TTC549 (cell line): Measurements from ENCODE around the gene FAM174C.

Experiments used
- FAIRE-seq: peaks from 2 replicates; lab custom pipeline; 2012; peaks lifted over from hg19 to GRCh38; lab: Jason Lieb, UNC

FAM174C gene

GRCh38 chr19:1274081-1274851, 1.1 kb upstream of the FAM174C start:
- no peak for FAIRE-seq

- no peak for FAIRE-seq
These were observed 474 bp upstream of the FAM174C start for GRCh38 chr19:1274852-1275259.

GRCh38 chr19:1275976-1276627, 772 bp downstream of the FAM174C start:
- no peak for FAIRE-seq

GRCh38 chr19:1276628-1277022, 1.3 kb downstream of the FAM174C start:
- no peak for FAIRE-seq

- FAIRE-seq = no peak
These were observed 1.7 kb downstream of the FAM174C start for GRCh38 chr19:1277061-1277460.

- no peak for FAIRE-seq
These were observed 2.7 kb downstream of the FAM174C start for GRCh38 chr19:1278074-1278473.

GRCh38 chr19:1278713-1279660, 3.7 kb downstream of the FAM174C start:
- FAIRE-seq = no peak

- FAIRE-seq = no peak
These were observed 4.5 kb downstream of the FAM174C start for GRCh38 chr19:1279782-1280341.

- FAIRE-seq = no peak
These were observed 5.6 kb downstream of the FAM174C start for GRCh38 chr19:1280636-1281568.

- FAIRE-seq = no peak
These were observed 6.4 kb downstream of the FAM174C start for GRCh38 chr19:1281569-1282287.

GRCh38 chr19:1282588-1283206, 7.4 kb downstream of the FAM174C start:
- no peak for FAIRE-seq

GRCh38 chr19:1283207-1283916, 8.0 kb downstream of the FAM174C start:
- no peak for FAIRE-seq

GRCh38 chr19:1283917-1284292, 8.6 kb downstream of the FAM174C start:
- FAIRE-seq = no peak

GRCh38 chr19:1284293-1284978, 9.1 kb downstream of the FAM174C start:
- FAIRE-seq = no peak

- FAIRE-seq = no peak
These were observed 9.8 kb downstream of the FAM174C start for GRCh38 chr19:1284979-1285736.

GRCh38 chr19:1285737-1286360, 10.5 kb downstream of the FAM174C start, which contains the start of gene EFNA2:
EFNA2 (plus strand) TSS chr19:1285873; CDS start chr19:1286169, 296 bp downstream.
- no peak for FAIRE-seq
